Endothelial cell (in vitro differentiated cells): ENCODE measurements around the gene BICDL2. TPM values are rescaled to one million over a fixed set of nuclear protein-coding genes. Genes with fewer than 3 reads are reported as not detected.

Experiments used
- DNase-seq: peaks from one replicate; pipeline ENCODE4 v3.0.0; 2021; ENCODE audit warnings: low spot score
- H3K27ac Mint-ChIP-seq: one replicate; pipeline ENCODE4 v1.8.0; 2021; ENCODE audit warnings: mixed read lengths, inconsistent platforms; ENCODE audit not compliant: unreplicated experiment
- H3K27me3 Mint-ChIP-seq: one replicate; pipeline ENCODE4 v1.8.0; 2021; ENCODE audit warnings: mild to moderate bottlenecking, moderate library complexity, mixed read lengths, inconsistent platforms; ENCODE audit not compliant: unreplicated experiment
- H3K36me3 Mint-ChIP-seq: one replicate; pipeline ENCODE4 v1.8.0; 2021; ENCODE audit warnings: mild to moderate bottlenecking, low read depth, mixed read lengths, inconsistent platforms; ENCODE audit not compliant: unreplicated experiment
- H3K4me1 Mint-ChIP-seq: one replicate; pipeline ENCODE4 v1.8.0; 2021; ENCODE audit warnings: mild to moderate bottlenecking, mixed read lengths, inconsistent platforms; ENCODE audit not compliant: unreplicated experiment
- H3K4me3 Mint-ChIP-seq: one replicate; pipeline ENCODE4 v1.8.0; 2021; ENCODE audit warnings: mild to moderate bottlenecking, mixed read lengths, inconsistent platforms; ENCODE audit not compliant: unreplicated experiment
- H3K9me3 Mint-ChIP-seq: one replicate; pipeline ENCODE4 v1.8.0; 2021; ENCODE audit warnings: mixed read lengths, inconsistent platforms; ENCODE audit not compliant: unreplicated experiment
- CTCF ChIP-seq: fragments of 200-600 bp; sonication (generic); IDR thresholded peaks from one replicate; pipeline ENCODE4 v1.5.0; 2021; ENCODE audit warnings: antibody characterized with exemption; ENCODE audit not compliant: unreplicated experiment
- total RNA-seq: library from RNA; stranded (reverse); fragmentation: NEBNext Ultra II Directional; extraction: Animal tissue kit (Norgen Biotek cat#: 25700); gene quantifications from one replicate; pipeline ENCODE4 v1.2.1, GENCODE V29; 2021; ENCODE audit not compliant: unreplicated experiment

The BICDL2 gene
- total RNA-seq, 1 donor from 2014 or later, result 0.13 TPM

- no peak for TF ChIP-seq CTCF
- Mint-ChIP-seq H3K27ac (no peak overlapping the region), H3K4me3 (no peak overlapping the region), H3K4me1 (no peaks in the 10 kb centered on the region), H3K36me3 (no peaks in the 10 kb centered on the region), H3K9me3 (no peaks in the 10 kb centered on the region), H3K27me3 (peaks cover 4% of the 10 kb centered on the region)
- no peak for DNase-seq
Observed at GRCh38 chr16:2991566-2992261, 45.0 kb downstream of the BICDL2 start.

- Mint-ChIP-seq H3K36me3 (no peaks in the 10 kb centered on the region), H3K27ac (no peak overlapping the region), H3K9me3 (no peaks in the 10 kb centered on the region), H3K27me3 (peaks cover 2% of the 10 kb centered on the region), H3K4me3 (no peak overlapping the region), H3K4me1 (no peaks in the 10 kb centered on the region)
- DNase-seq, result no peak
- no peak for TF ChIP-seq CTCF
Observed at GRCh38 chr16:2990891-2991290, 45.9 kb downstream of the BICDL2 start.

GRCh38 chr16:2988590-2989099 lies 48.1 kb downstream of the BICDL2 start:
- no peak overlapping the region for H3K4me3 Mint-ChIP-seq
- DNase-seq, result no peak
- H3K27ac Mint-ChIP-seq, result no peak overlapping the region
- no peaks in the 10 kb centered on the region for H3K9me3 Mint-ChIP-seq
- H3K27me3 Mint-ChIP-seq, result peaks cover 2% of the 10 kb centered on the region
- H3K36me3 Mint-ChIP-seq, result no peaks in the 10 kb centered on the region
- no peak for TF ChIP-seq CTCF
- H3K4me1 Mint-ChIP-seq, result no peaks in the 10 kb centered on the region

- Mint-ChIP-seq H3K9me3 (no peaks in the 10 kb centered on the region), H3K4me3 (no peak overlapping the region), H3K36me3 (no peaks in the 10 kb centered on the region), H3K27ac (no peak overlapping the region), H3K27me3 (no peaks in the 10 kb centered on the region), H3K4me1 (no peaks in the 10 kb centered on the region)
- DNase-seq, result no peak
- TF ChIP-seq CTCF, result no peak
Observed at GRCh38 chr16:2987833-2988232, 48.9 kb downstream of the BICDL2 start.

- Mint-ChIP-seq H3K27ac (no peak overlapping the region), H3K9me3 (no peaks in the 10 kb centered on the region), H3K4me3 (no peak overlapping the region), H3K36me3 (no peaks in the 10 kb centered on the region), H3K27me3 (peaks cover 2% of the 10 kb centered on the region), H3K4me1 (no peaks in the 10 kb centered on the region)
- TF ChIP-seq CTCF, result no peak
- no peak for DNase-seq
Observed at GRCh38 chr16:2987286-2987685, 49.5 kb downstream of the BICDL2 start.
